GM18873 (cell line): ENCODE data around the gene RGMA.
"Not testable (repeated sequence)": the region's sequence is repeated elsewhere in the genome, so short reads cannot be mapped to it uniquely, and the experiment has no call there.

ENCODE experiments used
- ATAC-seq: cut with Tn5 transposase; IDR thresholded peaks from one replicate; pipeline ENCODE4 v1.9.1; 2021; ENCODE audit warnings: mild to moderate bottlenecking, moderate library complexity, moderate number of reproducible peaks; ENCODE audit not compliant: unreplicated experiment, low FRiP score

The RGMA gene

DNA sequence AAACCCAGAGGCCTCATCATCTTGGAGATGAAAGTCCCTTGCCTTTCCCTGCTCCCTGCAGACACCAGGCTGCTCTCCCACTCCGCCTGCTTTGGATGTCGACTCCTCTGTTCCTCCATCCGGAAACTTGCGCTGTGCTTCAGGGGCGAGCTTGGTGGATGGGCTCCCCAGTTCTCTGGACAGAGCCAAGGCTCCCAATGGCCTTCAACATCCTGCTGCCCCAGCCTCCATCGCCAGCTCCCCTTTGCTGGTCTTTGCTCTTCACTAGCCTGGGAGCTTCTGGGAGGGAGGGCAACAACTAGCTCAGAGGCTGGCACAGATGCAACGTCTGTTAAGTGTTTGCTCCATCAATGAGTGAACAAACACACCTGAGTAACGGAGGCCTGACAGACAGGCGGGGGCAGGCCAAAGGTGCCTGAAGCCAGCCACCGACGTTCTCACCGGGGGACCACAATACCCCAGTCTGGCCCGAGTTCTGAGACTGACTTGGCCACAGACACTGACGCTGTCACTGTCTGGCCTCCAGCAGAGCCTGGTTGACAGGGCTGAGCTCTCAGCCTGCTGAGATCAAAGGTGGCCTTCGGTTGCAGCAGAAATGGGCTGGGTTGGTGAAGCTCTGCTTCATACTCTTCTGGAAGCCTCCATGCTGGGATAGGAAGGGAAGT lies 39.0 kb downstream of the RGMA start:
- ATAC-seq, result no peak

DNA sequence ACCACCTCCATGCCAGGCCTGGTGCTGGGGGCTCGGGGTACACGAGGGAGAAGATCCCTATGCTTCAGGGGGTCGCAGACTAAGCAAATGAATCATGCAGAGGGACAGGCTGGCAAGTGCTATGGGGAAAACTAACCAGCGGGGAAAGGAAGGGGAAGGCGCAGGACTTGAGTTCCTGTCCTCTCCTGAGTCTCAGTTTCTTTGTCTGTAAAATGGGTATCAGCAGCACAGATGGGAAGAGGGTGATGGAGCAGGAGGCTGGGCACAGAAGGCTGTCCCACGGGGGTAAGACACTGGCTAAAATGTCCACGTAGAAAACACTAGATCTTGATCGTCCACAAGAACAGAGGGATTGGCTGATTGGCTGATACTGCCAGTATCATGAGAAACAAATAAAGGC lies 39.8 kb downstream of the RGMA start:
- ATAC-seq, result no peak

DNA sequence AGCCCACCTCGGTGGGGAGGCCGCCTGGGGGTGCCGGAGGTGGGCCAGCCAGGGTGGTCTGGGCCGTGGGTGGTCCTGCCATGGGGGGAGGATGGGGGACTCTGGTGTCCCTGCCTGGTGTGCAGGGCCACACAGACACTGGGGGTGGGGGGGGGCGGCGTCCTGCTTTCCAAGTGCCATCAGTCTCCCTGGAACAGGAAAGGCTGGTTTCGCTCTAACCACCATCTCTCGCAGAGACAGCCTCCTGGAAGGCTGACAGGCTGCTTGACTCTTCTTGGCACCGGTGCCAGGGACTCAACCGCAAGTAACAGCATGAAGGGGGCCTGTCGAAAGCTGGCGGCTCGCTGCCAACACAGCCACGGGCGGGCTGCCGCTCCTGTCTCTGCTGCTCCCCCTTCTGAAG lies 40.3 kb downstream of the RGMA start:
- no peak for ATAC-seq

DNA sequence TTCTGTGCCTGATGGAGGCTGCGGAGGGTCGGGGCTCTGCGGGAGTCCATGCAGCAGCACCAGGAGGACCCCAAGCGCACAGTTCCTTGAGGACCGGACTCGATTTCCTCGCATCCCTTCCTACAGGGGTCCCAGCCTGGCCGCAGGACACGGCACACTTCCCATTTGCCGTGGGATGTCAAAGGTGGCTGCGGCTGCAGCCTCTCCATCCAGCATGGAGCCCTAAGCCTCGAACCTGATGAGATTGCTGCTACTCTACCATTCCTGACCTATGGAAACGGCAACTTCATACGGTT lies 40.6 kb downstream of the RGMA start:
- no peak for ATAC-seq

DNA sequence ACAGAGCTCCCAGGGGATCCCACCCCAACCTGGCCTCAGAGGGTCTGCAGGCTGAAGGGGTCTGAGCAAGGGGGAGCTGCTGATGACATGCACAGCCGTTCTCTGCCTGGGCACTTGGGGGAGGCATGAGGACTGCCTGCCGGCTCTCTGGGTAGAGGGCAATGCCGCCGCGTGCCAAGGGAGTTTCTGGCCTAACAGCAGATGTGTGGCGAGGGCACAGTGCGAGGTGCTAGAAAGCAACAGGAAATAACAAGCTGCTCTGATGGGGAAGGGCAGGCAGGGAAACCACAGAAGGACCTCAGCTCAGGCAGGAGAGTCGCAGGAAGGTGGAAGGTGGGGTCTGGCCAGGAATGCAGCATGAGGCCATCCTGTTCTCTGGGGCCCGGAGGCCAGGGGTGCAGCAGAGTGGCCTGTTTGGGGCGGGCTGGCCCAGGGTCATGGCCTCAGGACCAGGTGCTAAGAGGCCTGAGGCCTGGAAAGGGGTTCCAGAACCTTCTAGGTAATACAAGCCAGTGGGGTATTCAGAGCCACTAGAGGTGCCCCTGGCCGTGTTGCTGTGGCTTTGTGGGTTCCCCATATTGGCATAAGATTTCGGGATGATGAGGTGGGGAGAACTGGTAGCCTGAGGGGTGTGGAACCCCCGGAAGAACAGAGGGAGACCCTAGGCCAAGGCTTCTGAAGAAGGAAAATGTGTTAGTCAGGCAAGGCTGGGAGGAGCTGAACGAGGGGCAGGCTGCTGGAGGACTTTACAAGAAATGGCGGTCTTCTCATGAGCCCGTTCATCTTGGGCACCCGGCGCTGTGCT lies 41.2 kb downstream of the RGMA start:
- ATAC-seq, result no peak

DNA sequence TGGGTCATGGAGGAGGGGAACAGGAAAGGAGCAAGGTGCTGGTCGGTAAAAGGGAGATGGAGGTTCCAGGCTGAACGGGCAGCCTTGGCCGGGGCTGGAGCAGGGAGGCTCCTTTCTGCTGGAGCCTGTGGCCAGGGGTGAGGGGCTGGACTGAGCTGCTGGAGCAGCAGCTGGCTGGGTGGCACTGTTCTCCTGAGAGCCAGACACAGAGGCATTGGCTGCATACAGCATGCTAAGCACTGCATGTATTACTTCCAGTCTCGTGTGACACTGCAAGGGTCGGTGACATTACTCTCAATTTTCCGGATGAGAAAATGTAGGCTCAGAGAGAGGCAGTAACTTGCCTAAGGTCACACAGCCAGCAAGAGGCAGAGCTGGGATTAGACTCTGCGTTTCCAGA lies 42.3 kb downstream of the RGMA start:
- ATAC-seq, result no peak

DNA sequence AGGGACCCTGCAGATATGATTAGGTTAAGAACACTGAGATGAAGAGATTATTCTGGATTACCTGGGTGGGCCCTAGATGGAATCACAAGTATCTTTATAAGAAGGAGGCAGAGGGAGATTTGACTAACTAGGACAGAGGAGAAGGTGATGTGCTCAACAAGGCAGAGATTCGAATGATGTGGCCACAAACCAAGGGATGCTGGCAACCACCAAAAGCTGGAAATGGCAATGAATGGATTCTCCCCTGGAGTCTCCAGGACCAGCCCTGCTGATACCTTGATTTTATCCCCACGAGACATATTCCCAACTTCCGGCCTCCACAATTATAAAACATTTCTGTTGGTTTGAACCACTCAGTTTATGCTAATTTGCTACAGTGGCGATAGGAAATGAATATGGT lies 42.9 kb downstream of the RGMA start:
- no peak for ATAC-seq

DNA sequence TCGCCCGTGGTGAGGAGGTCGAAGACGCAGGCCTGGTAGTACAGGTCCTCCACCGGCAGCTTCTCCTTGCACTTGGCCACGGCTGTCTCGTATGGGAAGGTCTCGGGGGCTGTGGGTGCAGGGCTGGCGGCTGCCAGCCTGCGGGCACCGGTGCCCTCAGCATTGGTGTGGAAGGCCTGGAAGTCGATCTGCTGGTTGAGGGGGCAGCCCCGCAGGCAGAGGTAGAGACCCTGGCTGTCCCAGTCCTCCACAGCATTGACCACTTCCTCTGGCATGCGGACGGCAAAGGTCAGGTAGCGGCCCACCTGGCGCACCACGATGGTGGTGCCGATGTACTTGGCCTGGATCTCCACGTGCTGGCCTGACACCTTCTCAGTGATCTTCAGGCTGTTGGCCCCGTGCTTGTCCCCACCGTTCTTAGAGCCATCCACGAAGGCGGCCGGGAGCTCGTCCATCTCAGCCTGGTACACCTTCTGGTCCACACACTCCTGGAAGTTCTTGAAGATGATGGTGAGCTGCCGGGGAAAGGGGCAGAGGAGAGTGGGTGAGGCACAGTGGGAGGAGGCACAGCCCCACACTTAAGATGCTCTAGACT lies 43.7 kb downstream of the RGMA start:
- no peak for ATAC-seq

DNA sequence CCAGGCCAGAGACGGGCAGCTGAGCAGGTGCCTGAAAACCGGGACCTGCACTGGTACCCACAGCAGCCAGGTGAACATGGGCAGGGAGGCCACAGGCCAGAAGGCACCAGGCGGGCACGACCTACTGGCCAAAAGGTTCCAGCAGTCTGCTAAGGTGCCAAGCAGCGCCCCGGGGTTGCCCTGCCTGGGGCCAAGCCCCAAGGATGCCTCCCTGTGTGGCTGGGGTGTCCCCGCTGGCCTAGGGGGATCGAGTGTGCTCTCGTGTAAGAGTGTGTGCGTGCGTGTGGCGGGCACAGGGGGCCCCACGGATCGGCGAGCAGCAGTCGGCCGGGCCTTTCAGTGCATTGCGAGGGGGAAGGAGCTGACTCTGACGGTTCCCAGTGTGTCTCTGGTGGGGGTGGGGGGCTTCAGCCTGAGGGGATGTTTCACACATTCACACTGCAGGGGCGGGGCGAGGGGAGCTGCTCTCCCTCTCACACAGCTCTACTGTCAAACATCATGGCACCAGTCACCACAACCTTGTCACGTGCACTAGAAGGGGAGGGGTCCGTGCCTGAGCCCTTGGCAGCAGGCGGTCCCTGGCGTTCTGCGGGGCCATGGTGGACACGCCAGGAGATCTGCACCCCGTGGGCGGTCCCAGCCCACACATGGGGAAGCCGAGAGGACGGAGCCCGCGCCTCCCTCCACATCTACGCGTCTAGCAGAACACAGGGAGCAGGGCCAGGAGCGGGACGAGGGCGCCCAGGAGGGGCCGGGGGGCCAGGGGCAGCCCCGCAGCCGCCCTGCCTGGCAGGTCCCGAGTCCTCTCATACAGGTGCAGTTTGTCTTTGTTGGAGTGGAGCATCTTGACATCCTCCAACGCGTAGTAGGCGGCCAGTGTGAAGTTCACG lies 44.5 kb downstream of the RGMA start:
- ATAC-seq, result no peak

DNA sequence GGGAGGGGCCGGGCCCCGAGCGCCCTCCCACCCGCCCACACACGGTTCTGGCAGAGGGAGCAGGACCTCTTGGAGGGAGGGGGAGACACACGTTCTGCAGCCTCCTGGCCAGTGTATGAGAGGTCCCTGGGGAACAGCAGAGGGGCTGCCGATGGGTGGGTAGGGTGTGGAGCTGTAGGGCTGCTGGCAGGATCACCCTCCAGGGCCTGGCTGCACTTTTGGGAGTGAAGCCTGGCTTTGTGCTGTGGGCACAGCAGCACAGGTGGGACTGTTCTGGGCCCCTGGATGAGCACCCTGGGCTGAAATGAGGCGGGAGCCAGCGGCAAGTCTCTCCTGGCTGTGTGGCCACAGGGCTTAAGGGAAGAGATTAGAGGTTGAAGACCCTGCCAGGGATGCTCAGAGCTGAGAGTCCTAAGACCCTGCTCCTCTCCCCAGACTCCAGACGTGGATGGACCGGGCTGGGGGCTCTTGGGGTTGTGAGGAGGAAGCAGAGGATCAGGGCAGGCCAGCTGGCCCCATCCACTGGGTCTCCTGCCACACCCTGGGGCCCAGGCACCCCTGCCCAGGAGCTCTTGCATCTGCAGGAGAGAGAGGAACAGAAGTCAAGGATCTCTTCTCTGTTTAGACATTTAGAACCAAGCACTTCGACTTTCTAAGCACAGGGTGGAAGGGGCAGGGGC lies 45.2 kb downstream of the RGMA start:
- no peak for ATAC-seq

DNA sequence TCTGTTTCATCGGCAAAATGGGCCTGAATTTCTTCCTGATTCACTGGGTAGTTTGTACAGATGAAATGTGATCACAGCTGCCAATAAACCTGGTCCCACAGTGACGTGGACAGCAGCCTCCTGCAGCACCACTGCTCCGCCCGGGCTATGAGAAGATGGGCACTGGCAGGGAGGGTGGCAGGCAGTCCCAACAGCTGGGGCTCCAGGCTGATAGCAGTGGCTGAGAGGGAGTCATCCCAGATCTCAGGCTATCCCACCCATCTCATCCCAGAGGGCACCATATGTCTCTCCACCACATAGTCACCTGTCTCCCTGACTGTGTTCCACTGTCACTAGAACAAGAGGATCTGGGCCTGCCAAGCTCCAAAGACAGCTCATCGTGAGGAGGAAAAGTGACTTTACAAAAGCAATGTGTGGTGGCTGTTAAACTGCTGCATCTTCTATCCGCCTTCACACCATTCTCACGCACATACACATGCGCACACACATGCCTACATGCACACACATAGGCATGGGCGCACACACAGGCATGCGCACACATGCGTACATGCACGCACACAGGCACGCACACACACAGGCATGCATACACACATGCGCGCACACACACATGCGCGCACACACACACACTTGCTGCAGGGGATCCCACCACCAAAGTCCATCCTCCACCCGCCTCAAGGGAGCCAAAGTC lies 46.2 kb downstream of the RGMA start:
- ATAC-seq, result no peak

DNA sequence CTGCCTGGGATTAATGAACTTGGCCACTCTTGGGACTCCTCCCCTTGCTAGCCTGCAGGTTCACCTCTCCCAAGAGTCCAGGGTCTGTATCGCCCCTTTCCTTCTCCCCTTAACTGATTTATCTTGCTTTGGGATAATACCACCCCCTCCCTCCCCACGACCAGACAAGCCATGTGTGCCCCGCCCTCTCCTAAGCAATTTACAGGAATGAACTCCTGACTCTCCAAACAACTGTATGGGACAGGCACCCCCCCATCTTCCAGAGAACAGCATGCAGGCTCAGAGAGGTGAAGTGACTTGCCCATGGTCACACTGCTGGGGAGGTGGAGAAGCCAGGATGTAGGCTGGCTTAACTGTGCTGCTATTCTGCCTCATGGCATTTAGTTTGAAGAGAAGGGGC lies 46.8 kb downstream of the RGMA start:
- no peak for ATAC-seq

DNA sequence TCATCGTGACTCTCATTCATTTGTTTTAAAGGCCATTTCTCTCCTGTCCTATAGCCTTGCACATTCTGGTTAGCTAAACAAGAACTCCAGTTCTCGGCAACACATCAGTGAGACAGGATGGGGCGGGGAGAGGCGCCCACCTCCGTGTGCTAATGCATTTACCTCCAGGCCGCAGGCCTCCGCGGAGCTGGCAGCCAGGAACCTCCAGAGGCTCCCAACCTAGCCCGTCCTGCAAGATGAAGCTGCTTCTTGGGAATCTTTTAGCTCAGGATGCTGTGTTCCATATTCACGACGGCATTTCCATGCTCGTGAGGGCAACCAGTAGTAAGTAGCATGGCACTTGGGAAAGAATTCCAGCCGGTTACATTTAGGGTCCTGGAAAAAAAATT lies 47.9 kb downstream of the RGMA start:
- no peak for ATAC-seq

DNA sequence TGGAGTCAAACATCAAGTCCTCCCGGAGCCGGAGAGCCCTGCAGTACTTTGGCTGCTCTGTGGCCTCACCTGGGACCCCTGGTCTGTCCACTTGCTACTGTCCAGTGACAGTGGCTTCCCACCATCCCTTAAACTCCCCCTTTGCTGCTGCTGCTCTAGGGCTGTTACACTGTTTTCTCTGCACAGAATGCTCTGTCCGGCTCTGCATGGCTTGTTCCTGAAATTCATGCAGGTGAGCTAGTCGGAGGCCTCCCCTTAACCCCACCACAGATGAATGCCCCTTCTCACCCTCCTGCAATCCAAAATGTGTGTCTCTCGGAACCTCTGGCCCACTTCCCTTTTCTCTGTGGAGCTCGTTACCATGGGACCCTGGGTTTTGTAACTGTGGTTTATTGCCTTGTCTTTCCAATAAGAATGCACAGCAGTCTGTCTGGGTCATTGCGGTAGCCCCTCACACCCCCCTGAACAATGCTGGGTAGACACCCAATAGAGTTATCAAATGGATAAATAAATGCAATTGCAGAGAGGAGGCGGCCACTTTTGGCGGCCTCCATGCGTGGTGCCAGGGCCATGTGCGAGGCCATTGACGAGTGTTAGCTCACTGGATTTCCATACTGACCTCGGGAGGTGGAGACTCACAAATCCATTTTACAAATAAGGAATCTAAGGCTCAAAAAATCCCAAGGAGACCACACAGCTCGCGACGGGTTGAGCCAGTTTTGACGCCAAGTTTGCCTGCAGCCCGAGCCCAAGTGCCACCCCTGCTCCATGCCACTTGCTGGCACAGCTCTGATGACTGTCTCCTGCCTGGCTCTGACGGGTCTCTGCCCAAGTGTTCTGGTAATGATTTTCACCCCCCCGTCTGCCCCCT lies 48.5 kb downstream of the RGMA start:
- ATAC-seq, result no peak

DNA sequence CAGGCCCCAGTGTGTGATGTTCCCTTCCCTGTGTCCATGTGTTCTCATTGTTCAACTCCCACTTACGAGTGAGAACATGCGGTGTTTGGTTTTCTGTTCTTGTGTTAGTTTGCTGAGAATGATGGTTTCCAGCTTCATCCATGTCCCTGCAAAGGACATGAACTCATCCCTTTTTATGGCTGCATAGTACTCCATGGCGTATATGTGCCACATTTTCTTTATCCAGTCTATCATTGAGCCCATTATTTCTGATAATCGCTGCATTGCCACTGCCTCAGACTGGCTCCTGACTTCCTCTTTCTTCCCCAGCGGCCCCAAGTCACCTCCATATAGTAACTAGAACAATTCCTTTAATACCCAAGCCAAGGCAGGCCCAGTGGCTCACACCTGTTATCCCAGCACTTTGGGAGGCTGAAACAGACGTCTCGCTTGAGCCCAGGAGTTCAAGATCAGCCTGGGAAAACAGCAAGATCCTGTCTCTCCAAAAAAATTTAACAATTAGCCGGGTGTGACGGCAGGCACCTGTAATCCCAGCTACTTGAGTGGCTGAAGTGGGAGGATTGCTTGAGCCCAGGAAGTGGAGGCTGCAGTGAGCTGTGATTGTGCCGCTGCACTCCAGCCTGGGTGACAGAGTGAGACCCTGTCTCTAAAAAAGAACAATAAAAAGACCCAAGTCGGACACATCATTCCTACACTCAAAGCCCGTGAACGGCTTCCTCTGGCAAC lies 49.3 kb downstream of the RGMA start:
- ATAC-seq, result not testable (repeated sequence)

DNA sequence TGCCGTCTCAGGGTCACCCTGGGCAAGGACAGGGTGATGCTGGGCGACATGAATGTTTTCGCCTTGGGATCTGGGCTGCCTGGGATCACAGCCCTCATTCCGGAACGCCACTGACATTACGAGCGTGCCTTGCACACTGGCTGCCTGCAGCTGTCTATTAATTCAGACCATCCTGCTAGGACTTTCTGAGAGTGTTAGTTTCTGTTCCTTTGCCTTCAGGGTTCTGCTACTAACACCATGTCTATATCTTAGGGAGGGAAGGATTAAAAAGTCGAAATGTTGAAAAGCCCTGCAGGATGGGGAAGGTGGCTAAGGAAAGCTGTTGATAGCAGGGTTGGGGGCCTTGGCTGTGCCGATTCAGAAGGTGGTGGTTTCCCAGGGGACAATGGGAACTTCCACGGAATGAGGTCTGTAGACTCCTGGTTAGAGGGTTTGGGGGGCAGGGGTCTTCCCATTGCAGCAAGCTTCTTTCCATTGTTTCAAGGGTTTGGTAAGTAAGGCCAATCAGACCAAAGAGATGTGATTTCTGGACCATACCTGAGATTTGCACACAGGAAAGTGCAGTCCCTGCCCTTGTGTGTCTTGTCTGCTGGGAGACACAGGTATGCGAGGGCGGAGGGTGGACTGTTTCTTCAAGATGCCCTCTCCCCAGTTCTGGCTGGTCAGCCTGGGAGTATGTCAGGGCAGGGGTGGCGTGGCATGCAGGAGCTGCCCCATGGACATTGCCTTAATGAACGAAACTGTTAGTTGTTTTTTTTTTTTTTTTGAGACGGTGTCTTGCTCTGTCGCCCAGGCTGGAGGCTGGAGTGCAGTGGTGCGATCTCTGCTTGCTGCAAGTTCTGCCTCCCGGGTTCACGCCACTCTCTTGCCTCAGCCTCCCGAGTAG lies 50.9 kb downstream of the RGMA start:
- ATAC-seq, result no peak
